ENCODE data around the gene MB.

Gene MB

GRCh38 chr22:35630891-35631290 is 13.8 kb upstream of the MB start:
- H3K4me1 ChIP-seq (ENCODE audit: control insufficient read depth in 1 of 2, insufficient read depth in 1 of 2, low read depth in 1 of 2, low read length in 1 of 2): peaks cover 5 to 6% of the 10 kb centered on the region in 2 experiments
- no peaks in the 10 kb centered on the region for H3K36me3 ChIP-seq
- TF ChIP-seq CTCF (IDR thresholded peaks at IDR 0.05): no peak
- no peaks in the 10 kb centered on the region for H3K9me3 ChIP-seq
- H3K27me3 ChIP-seq: peaks cover 39% of the 10 kb centered on the region
- H3K4me3 ChIP-seq (ENCODE audit: low read depth in 1 of 2, low read length in 1 of 2): no peak overlapping the region
- no peak overlapping the region for H3K27ac ChIP-seq

DNA sequence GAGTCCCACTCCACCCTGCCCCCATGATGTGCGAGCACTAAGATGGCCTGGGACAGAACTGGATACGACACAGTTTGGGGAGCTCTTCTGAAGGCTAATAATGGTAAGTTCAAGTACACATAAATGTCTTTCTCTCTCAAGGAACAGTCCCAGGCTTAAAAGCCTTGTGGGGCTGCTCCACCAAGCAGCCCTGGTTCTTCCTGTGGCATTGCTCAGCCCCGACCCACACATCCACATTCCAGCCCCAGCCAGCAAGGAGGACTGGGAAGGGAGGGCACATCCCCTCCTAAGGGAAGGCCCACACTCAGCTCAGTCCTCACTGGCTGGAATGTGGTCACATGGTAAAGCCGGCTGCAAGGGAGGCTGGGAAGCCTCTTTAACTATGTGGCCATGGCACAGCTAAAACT is 13.3 kb upstream of the MB start:
- Histone ChIP-seq H3K9me3 (no peaks in the 10 kb centered on the region), H3K36me3 (no peaks in the 10 kb centered on the region), H3K4me3 (ENCODE audit: low read depth in 1 of 2, low read length in 1 of 2) (no peak overlapping the region), H3K27me3 (peaks cover 42% of the 10 kb centered on the region), H3K27ac (no peak overlapping the region), H3K4me1 (ENCODE audit: control insufficient read depth in 1 of 2, insufficient read depth in 1 of 2, low read depth in 1 of 2, low read length in 1 of 2) (peaks cover 5 to 6% of the 10 kb centered on the region in 2 experiments)
- no peak for TF ChIP-seq CTCF (IDR thresholded peaks at IDR 0.05)

DNA sequence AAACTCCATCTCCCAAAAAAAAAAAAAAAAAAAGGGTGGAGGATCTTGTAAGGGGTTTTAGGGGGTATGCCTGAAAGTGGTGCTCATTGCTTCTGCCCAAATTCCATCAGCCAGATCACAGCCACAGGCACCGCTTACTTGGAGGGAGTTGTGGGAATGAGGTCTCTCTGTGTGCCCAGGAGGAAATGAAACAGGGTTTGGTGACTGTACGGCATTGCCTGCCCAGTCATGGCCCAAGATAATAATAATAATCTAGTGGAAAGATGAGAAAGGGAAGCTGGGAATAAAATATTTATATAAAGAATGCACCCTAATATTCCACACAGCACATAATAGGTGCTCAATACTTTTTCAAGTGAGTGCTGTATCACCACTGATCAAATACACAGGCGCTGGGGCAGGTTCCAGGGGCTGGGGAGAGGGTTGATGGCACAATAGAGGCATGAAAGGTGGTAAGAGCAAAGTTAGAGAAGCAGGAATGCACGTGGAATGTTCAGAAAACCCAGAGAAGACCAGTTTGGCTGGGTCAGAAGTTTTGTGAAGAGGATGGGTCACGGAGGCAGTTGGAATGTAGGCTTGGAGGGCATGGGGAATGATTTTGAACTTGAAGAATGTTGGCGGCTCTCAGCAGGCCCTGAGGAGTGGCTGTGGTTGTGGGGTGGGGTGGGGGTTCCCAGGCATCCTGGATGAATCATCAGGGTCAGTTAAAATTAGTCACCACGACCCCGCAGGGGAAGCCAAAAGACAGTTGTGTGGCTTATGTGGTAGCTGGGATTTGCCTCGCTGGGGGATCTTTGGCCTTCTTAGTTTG is 12.5 kb upstream of the MB start:
- TF ChIP-seq CTCF (IDR thresholded peaks at IDR 0.05): no peak
- Histone ChIP-seq H3K27me3 (peaks cover 50% of the 10 kb centered on the region), H3K4me3 (ENCODE audit: low read depth in 1 of 2, low read length in 1 of 2) (no peak overlapping the region), H3K9me3 (no peaks in the 10 kb centered on the region), H3K36me3 (no peaks in the 10 kb centered on the region), H3K4me1 (ENCODE audit: control insufficient read depth in 1 of 2, insufficient read depth in 1 of 2, low read depth in 1 of 2, low read length in 1 of 2) (peaks cover 5 to 6% of the 10 kb centered on the region in 2 experiments), H3K27ac (no peak overlapping the region)

- H3K36me3 ChIP-seq: no peaks in the 10 kb centered on the region
- H3K9me3 ChIP-seq: no peaks in the 10 kb centered on the region
- no peak overlapping the region for H3K27ac ChIP-seq
- TF ChIP-seq CTCF (IDR thresholded peaks at IDR 0.05): no peak
- no peak overlapping the region for H3K4me3 ChIP-seq (ENCODE audit: low read depth in 1 of 2, low read length in 1 of 2)
- peaks cover 56% of the 10 kb centered on the region for H3K27me3 ChIP-seq
- H3K4me1 ChIP-seq (ENCODE audit: control insufficient read depth in 1 of 2, insufficient read depth in 1 of 2, low read depth in 1 of 2, low read length in 1 of 2): peaks cover 5 to 6% of the 10 kb centered on the region in 2 experiments
Measured at GRCh38 chr22:35628732-35629131, 11.6 kb upstream of the MB start.

DNA sequence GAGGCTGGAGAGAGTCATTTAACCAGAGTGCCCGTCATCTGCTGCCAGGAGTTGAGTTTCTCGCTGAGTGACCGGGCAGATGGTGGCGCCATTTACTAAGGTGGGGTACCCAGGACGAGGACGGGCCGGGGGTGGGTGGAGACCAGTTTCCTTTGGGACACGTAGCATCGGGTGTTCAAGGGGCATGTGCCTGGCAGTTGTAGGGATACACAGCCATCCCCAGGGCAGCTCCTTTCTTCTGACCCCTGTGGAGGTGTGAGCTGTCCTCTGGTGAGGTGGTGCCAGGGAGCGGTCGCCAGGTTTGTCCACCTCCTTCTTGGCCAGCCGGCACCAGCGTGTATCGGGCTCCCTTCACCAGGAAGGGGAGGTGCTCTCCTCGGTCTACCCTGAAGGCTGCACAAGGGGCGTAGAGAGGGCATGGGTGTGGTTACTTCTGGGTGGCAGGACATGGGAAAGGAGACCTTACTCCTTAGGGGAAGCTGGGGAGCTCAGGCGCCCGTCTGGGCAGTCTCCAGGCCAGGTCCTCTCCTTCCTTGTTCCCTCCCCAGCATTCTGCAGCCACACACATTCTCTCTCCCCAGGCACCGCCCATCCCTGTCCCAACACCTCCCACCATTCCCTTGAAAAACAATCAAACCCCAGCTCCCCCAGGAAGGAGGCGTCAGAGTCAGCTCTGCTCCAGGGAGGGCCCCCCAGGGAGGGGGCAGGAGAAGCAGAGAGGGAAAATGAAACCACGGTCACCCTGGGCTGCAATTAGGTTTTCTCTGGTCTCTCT is 10.3 kb upstream of the MB start:
- H3K4me3 ChIP-seq (ENCODE audit: low read depth in 1 of 2, low read length in 1 of 2): peak overlapping the region in 1 of 2 experiments; percentile 31
- H3K36me3 ChIP-seq: no peaks in the 10 kb centered on the region
- no peak for TF ChIP-seq CTCF (IDR thresholded peaks at IDR 0.05)
- H3K9me3 ChIP-seq: no peaks in the 10 kb centered on the region
- peaks cover 5 to 6% of the 10 kb centered on the region in 2 experiments for H3K4me1 ChIP-seq (ENCODE audit: control insufficient read depth in 1 of 2, insufficient read depth in 1 of 2, low read depth in 1 of 2, low read length in 1 of 2)
- peaks cover 56% of the 10 kb centered on the region for H3K27me3 ChIP-seq
- no peak overlapping the region for H3K27ac ChIP-seq

Data from neutrophil (primary cell).